ENCODE data around the gene SPESP1.

Gene SPESP1

DNA sequence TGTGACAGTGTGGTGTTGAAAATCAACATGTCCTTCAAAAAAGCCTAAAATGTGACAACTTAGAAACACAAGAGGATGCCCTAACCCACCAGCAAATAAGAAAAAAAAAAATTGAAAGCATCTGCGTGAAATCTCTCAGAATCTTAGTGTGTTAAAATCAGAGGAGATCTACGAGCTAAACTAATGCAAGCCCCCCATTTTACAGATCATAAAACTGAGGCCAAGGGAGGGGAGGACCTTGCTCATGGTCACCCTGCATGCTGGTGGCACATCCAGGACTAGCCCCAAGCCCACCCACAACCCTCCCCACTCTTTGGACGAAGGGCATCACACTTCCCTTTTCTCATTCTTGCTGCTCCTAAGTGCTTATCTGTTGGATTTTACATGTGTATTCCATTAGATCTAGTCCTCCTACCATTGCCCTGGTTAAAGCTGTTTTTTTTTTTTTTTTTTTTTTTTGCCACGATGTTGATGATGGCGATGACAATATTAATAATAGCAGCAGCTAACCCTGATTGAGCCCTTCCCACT is 55.1 kb downstream of the SPESP1 start:
- DNase-seq (ENCODE audit: low read depth), result no peak
- H3K4me3 ChIP-seq (ENCODE audit: low read length), result no peak overlapping the region
- TF ChIP-seq, protein P1, sequence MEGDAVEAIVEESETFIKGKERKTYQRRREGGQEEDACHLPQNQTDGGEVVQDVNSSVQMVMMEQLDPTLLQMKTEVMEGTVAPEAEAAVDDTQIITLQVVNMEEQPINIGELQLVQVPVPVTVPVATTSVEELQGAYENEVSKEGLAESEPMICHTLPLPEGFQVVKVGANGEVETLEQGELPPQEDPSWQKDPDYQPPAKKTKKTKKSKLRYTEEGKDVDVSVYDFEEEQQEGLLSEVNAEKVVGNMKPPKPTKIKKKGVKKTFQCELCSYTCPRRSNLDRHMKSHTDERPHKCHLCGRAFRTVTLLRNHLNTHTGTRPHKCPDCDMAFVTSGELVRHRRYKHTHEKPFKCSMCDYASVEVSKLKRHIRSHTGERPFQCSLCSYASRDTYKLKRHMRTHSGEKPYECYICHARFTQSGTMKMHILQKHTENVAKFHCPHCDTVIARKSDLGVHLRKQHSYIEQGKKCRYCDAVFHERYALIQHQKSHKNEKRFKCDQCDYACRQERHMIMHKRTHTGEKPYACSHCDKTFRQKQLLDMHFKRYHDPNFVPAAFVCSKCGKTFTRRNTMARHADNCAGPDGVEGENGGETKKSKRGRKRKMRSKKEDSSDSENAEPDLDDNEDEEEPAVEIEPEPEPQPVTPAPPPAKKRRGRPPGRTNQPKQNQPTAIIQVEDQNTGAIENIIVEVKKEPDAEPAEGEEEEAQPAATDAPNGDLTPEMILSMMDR (IDR thresholded peaks at IDR 0.05; ENCODE audit: insufficient read depth, low read depth, low read length, missing control alignments), result no peak

- DNase-seq (ENCODE audit: low read depth), result no peak
- TF ChIP-seq, protein P1 (IDR thresholded peaks at IDR 0.05; ENCODE audit: insufficient read depth, low read depth, low read length, missing control alignments), result no peak
- H3K4me3 ChIP-seq (ENCODE audit: low read length), result no peak overlapping the region
Measured at GRCh38 chr15:68986322-68986721, 56.0 kb downstream of the SPESP1 start.

GRCh38 chr15:68987120-68987519 is 56.8 kb downstream of the SPESP1 start:
- DNase-seq (ENCODE audit: low read depth), result no peak
- no peak overlapping the region for H3K4me3 ChIP-seq (ENCODE audit: low read length)
- TF ChIP-seq, protein P1 (IDR thresholded peaks at IDR 0.05; ENCODE audit: insufficient read depth, low read depth, low read length, missing control alignments), result no peak

- DNase-seq (ENCODE audit: low read depth), result no peak
- TF ChIP-seq, protein P1 (IDR thresholded peaks at IDR 0.05; ENCODE audit: insufficient read depth, low read depth, low read length, missing control alignments), result no peak
Measured at GRCh38 chr15:68987676-68988075, 57.4 kb downstream of the SPESP1 start.

DNA sequence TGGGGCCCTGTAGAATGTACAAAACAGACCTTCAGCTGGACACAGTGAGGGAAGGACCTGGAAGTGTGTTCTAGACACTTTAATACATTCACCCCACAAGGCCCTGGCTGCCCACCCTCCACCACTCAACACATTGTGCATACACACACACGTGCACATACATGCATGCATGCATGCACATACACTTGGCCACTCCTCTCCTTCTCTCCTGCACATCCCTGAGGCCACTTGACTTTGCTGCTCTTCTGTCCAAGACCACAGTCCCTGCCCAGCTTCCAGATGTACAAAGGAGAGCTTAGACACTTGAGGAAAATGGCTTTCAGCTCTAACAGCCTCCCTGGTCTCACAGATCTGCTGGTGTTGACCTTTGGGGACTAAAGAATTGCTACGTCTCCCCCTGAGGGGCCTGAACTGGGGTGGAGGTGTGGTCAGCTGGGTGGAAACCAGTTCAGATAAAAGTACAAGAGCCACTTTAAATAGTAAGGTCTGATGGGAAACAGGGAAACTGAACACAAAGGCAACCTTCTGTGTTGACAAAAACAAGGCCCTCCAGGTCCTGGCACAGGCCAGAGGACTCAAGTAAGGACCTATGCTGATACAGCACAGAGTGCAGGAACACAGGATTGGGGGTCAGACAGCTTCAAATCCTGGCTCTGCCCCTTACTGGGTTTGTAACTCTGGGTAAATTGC is 59.4 kb downstream of the SPESP1 start:
- DNase-seq (ENCODE audit: low read depth), result no peak
- TF ChIP-seq, protein P1 (IDR thresholded peaks at IDR 0.05; ENCODE audit: insufficient read depth, low read depth, low read length, missing control alignments), result no peak
- no peak overlapping the region for H3K4me3 ChIP-seq (ENCODE audit: low read length)

More at GRCh38 chr15:68987676-68988075, 57.4 kb downstream of the SPESP1 start:
- no peak overlapping the region for H3K4me3 ChIP-seq (ENCODE audit: low read length)

- H3K4me3 ChIP-seq (ENCODE audit: low read length), result no peak overlapping the region
- TF ChIP-seq, protein P1 (IDR thresholded peaks at IDR 0.05; ENCODE audit: insufficient read depth, low read depth, low read length, missing control alignments), result no peak
- DNase-seq (ENCODE audit: low read depth), result no peak
Measured at GRCh38 chr15:68990231-68990991, 60.1 kb downstream of the SPESP1 start.
